ENCODE measurements around the gene FHIP1A.

The FHIP1A gene

GRCh38 chr4:151458148-151458547 is 49.2 kb downstream of the FHIP1A start:
- DNase-seq (ENCODE audit: low read depth in 2 of 2): no peak

All from stimulated activated CD8-positive, alpha-beta memory T cell treated with anti-CD3 and anti-CD28 coated beads, Interleukin-15, amount 100 ng/mL, for 48 hours (primary cell).